ENCODE measurements around the gene DENND11. TPM values are rescaled to one million over a fixed set of nuclear protein-coding genes. Genes with fewer than 3 reads are reported as not detected.

Gene DENND11
- total and polyA plus RNA-seq, 9 of the 15 experiments (the other 6 are each of a cell fraction or from before 2014, with no cell fraction given), result 0.07 to 1.1 (median 0.36) TPM

DNA sequence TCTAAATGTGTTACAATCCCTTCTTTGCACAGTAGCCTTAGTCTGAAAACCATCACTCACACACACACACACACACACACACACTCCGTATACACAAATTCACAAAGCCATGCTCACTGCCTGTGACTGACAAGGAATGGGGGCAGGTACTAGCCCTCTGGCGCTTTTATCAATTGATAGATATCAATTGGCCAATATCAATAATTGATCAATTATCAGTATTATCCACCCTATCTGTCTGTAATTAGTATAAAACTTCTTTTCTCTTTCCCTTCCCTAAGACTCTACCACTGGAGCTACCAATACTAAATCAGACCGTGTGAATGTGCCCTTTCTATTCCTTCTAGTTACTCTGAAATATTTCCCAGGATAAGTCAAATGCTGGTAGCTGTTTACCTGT, 2.1 kb downstream of the DENND11 start:
- no peak for DNase-seq (ENCODE audit: extremely low read depth in 1 of 4, low spot score in 3 of 4)
- ChIA-PET CTCF (ENCODE audit: low intra/inter-chr PET ratio) (no interaction called here), POLR2A (interaction anchor here (1.5 kb wide), 1 partner anchor 8 kb away, joined by 3 read pairs; the partner anchor contains the start of gene WEE2)
- H3K4me3 ChIP-seq, result no peak overlapping the region
- TF ChIP-seq CUX1 (CRISPR knock-in tag; IDR thresholded peaks at IDR 0.05) (peak; percentile 92), POLR2H (tag; IDR thresholded peaks at IDR 0.05; ENCODE audit: low read depth) (no peak)
- ATAC-seq, result no peak
- H3K4me1 ChIP-seq (replicated peaks in 1 of 2; ENCODE audit: control insufficient read depth in 2 of 2, insufficient read depth in 2 of 2, low read length in 2 of 2), result peaks cover 0 to 10% of the 10 kb centered on the region in 2 experiments; a peak in 2 of 5 replicates
- intact Hi-C loops (cut with micrococcal nuclease), result no loop called here
- H3K9ac ChIP-seq (ENCODE audit: insufficient read depth in 1 of 2, low read depth in 2 of 2, low read length in 2 of 2), result no peak overlapping the region
- FAIRE-seq, result no peak
- H3K27ac ChIP-seq (ENCODE audit: extremely low read depth, low read depth, low read length), result no peak overlapping the region
- 0% methylated on average over 3 of the region's 3 CpGs for WGBS (ENCODE audit: insufficient coverage, low coverage, missing lambda C conversion rate)
- no peaks in the 10 kb centered on the region for H3K36me3 ChIP-seq (ENCODE audit: control insufficient read depth, insufficient read depth, low read length)
- no peaks in the 10 kb centered on the region for H3K9me3 ChIP-seq (replicated peaks; ENCODE audit: control insufficient read depth, insufficient read depth, low read depth, low read length)
- H2AFZ ChIP-seq (ENCODE audit: low read depth, low read length), result no peak overlapping the region
- H3K9me1 ChIP-seq (ENCODE audit: control insufficient read depth, insufficient read depth, low read length), result no peaks in the 10 kb centered on the region
- H3K27me3 ChIP-seq (ENCODE audit: control insufficient read depth in 2 of 2, insufficient read depth in 2 of 2, low read length in 2 of 2), result peaks cover 53 to 55% of the 10 kb centered on the region in 2 experiments
- H4K20me1 ChIP-seq (replicated peaks; ENCODE audit: control insufficient read depth, insufficient read depth, low read length), result no peaks in the 10 kb centered on the region; the same call in none of the 2 replicates
- no peaks in the 10 kb centered on the region for H3K79me2 ChIP-seq (ENCODE audit: control insufficient read depth, insufficient read depth, low read length)
- H3K4me2 ChIP-seq (ENCODE audit: insufficient read depth, low read length), result no peak overlapping the region
- in situ Hi-C loops (cut with MboI), result no loop called here
- no TSS peak for BruUV-seq (replicated peaks)
